ENCODE results near the gene CYP4F22.

Gene CYP4F22

DNA sequence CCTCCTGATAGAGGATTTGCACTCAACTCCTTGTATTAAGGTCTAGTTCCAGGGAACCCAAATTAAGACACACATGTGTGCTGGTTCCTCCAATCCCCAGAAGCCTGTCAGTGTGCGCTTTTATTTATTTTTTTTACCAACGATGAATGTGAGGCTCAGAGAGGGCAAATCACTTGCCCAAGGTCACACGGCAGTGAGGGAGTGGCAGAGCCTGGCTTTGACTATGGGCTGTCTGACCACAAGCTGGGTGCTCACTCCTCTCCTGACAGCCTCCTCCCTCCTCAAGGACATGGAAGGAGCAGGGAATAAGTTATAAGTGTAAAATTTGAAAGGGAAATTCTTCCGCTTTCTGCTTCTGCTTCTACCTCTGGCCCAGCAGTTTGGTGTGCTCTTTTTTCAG, 48.9 kb downstream of the CYP4F22 start:
- TF ChIP-seq SIN3A (IDR thresholded peaks at IDR 0.05; ENCODE audit: borderline replicate concordance, insufficient read depth, low read length) (no peak), TAF1 (IDR thresholded peaks at IDR 0.05; ENCODE audit: borderline replicate concordance, insufficient read depth, low read length) (no peak), FOXP2 (optimal IDR thresholded peaks at IDR 0.05; ENCODE audit: borderline replicate concordance, extremely low read depth, extremely low read length, insufficient read depth) (no peak), POLR2AphosphoS5 (IDR thresholded peaks at IDR 0.05; ENCODE audit: low read depth, low read length) (no peak)
- TF ChIP-seq, protein P1, sequence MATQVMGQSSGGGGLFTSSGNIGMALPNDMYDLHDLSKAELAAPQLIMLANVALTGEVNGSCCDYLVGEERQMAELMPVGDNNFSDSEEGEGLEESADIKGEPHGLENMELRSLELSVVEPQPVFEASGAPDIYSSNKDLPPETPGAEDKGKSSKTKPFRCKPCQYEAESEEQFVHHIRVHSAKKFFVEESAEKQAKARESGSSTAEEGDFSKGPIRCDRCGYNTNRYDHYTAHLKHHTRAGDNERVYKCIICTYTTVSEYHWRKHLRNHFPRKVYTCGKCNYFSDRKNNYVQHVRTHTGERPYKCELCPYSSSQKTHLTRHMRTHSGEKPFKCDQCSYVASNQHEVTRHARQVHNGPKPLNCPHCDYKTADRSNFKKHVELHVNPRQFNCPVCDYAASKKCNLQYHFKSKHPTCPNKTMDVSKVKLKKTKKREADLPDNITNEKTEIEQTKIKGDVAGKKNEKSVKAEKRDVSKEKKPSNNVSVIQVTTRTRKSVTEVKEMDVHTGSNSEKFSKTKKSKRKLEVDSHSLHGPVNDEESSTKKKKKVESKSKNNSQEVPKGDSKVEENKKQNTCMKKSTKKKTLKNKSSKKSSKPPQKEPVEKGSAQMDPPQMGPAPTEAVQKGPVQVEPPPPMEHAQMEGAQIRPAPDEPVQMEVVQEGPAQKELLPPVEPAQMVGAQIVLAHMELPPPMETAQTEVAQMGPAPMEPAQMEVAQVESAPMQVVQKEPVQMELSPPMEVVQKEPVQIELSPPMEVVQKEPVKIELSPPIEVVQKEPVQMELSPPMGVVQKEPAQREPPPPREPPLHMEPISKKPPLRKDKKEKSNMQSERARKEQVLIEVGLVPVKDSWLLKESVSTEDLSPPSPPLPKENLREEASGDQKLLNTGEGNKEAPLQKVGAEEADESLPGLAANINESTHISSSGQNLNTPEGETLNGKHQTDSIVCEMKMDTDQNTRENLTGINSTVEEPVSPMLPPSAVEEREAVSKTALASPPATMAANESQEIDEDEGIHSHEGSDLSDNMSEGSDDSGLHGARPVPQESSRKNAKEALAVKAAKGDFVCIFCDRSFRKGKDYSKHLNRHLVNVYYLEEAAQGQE (IDR thresholded peaks at IDR 0.05; ENCODE audit: insufficient read depth in 1 of 2, low read depth in 2 of 2, low read length in 2 of 2), result no peak

DNA sequence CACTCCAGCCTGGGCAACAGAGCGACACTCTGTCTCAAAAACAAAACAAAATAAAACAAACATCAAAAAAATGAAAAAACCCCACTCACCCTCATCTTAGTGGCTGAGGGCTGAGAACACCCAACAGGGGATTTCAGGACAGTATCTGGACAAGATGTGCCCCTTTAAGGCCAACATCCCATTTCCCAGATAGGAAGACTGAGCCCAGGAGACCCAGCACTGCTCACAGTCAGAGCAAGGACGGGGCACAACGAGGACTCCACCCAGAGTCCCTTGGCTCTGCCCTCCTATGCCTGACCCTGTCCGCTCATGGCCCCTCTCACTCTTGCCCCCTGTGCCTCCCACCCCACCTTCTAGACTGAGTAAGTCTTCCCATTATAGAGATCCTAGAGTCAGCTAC, 53.8 kb downstream of the CYP4F22 start:
- no peak for TF ChIP-seq SIN3A (IDR thresholded peaks at IDR 0.05; ENCODE audit: borderline replicate concordance, insufficient read depth, low read length)
- no peak for TF ChIP-seq TAF1 (IDR thresholded peaks at IDR 0.05; ENCODE audit: borderline replicate concordance, insufficient read depth, low read length)
- TF ChIP-seq, protein P1 (IDR thresholded peaks at IDR 0.05; ENCODE audit: insufficient read depth in 1 of 2, low read depth in 2 of 2, low read length in 2 of 2), result no peak
- no peak for TF ChIP-seq POLR2AphosphoS5 (IDR thresholded peaks at IDR 0.05; ENCODE audit: low read depth, low read length)
- TF ChIP-seq FOXP2 (optimal IDR thresholded peaks at IDR 0.05; ENCODE audit: borderline replicate concordance, extremely low read depth, extremely low read length, insufficient read depth), result no peak

DNA sequence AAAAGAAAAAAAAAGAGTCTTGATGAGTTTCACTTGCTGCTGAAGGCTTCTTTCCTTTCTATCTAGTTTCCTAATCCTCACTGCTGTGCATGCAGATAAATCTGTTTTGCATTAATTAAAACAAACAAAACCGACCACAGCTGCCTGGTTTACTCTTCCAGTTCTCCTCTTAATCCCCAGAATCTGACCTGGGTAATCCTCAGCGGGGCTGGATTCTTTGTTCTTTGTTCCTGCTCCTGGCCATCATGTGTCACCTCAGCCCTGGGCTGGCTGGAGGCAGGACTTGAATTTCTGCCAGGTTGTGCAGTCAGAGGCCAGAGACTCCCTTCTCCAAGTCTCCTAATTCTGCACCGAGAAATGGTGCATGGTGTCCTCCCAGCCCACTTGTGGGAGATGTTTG, 54.5 kb downstream of the CYP4F22 start:
- TF ChIP-seq POLR2AphosphoS5 (IDR thresholded peaks at IDR 0.05; ENCODE audit: low read depth, low read length) (no peak), SIN3A (IDR thresholded peaks at IDR 0.05; ENCODE audit: borderline replicate concordance, insufficient read depth, low read length) (no peak), FOXP2 (optimal IDR thresholded peaks at IDR 0.05; ENCODE audit: borderline replicate concordance, extremely low read depth, extremely low read length, insufficient read depth) (no peak), TAF1 (IDR thresholded peaks at IDR 0.05; ENCODE audit: borderline replicate concordance, insufficient read depth, low read length) (no peak)
- TF ChIP-seq, protein P1 (IDR thresholded peaks at IDR 0.05; ENCODE audit: insufficient read depth in 1 of 2, low read depth in 2 of 2, low read length in 2 of 2), result no peak

DNA sequence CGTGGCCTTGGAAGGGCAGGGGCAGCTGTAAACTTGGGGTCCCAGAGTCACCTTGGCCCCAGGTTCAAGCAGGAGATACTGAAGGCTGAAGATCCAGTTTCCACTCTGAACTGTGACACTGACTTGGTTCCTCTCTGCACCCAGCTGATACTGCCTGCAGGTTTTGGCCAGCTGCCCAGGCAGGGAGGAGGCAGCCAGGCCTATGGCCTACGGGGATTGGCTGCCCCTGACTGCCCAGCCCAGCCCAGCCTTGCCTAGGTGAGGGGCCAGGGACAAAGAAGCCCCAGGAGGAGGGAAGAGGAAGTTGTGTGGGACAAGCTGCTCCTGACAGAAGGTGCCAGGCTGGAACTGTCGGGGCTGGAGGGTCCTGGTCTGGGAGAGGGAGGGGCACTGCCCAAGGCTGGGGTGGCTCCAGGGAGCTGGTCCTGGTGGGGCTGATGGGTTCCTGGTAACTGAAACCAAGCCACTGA, 55.0 kb downstream of the CYP4F22 start:
- TF ChIP-seq, protein P1 (IDR thresholded peaks at IDR 0.05; ENCODE audit: insufficient read depth in 1 of 2, low read depth in 2 of 2, low read length in 2 of 2), result no peak
- TF ChIP-seq FOXP2 (optimal IDR thresholded peaks at IDR 0.05; ENCODE audit: borderline replicate concordance, extremely low read depth, extremely low read length, insufficient read depth) (no peak), POLR2AphosphoS5 (IDR thresholded peaks at IDR 0.05; ENCODE audit: low read depth, low read length) (no peak), SIN3A (IDR thresholded peaks at IDR 0.05; ENCODE audit: borderline replicate concordance, insufficient read depth, low read length) (no peak), TAF1 (IDR thresholded peaks at IDR 0.05; ENCODE audit: borderline replicate concordance, insufficient read depth, low read length) (no peak)

DNA sequence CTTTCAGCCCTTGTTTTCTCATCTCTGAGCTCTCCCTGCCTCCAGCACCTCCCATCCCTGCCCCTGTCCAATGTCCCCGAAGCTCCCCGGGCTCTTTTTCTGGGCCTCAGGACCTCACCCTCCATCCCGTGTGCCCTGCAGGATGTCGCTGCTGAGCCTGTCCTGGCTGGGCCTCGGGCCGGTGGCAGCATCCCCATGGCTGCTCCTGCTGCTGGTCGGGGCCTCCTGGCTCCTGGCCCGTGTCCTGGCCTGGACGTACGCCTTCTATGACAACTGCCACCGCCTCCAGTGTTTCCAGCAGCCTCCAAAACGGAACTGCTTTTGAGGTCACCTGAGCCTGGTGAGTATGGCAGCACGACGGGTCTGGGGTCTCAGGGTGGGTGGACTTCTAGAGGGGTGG, 55.6 kb downstream of the CYP4F22 start:
- TF ChIP-seq POLR2AphosphoS5 (IDR thresholded peaks at IDR 0.05; ENCODE audit: low read depth, low read length), result no peak
- TF ChIP-seq SIN3A (IDR thresholded peaks at IDR 0.05; ENCODE audit: borderline replicate concordance, insufficient read depth, low read length), result no peak
- TF ChIP-seq TAF1 (IDR thresholded peaks at IDR 0.05; ENCODE audit: borderline replicate concordance, insufficient read depth, low read length), result no peak
- no peak for TF ChIP-seq FOXP2 (optimal IDR thresholded peaks at IDR 0.05; ENCODE audit: borderline replicate concordance, extremely low read depth, extremely low read length, insufficient read depth)
- TF ChIP-seq, protein P1 (IDR thresholded peaks at IDR 0.05; ENCODE audit: insufficient read depth in 1 of 2, low read depth in 2 of 2, low read length in 2 of 2), result no peak

Data from PFSK-1 (cell line).